Mucosa of descending colon (tissue), 3 donors: ENCODE data around the gene ATP2A3. TPM values are rescaled to one million over a fixed set of nuclear protein-coding genes. Genes with fewer than 3 reads are reported as not detected.

Experiments used
- ATAC-seq: fragments of 200-7000 bp; cut with Tn5 transposase; one replicate; pipeline ENCODE4 v1.9.1; 2020; ENCODE audit warnings: mild to moderate bottlenecking, moderate library complexity
- DNase-seq, 3 donors: peaks; one replicate each; pipeline ENCODE4 v3.0.0-alpha.2; 2020
- H3K36me3 ChIP-seq: fragments of 200-600 bp; one replicate; pipeline ENCODE4 v1.8.0; 2021; ENCODE audit warnings: low read depth, mild to moderate bottlenecking
- H3K4me1 ChIP-seq: fragments of 200-600 bp; one replicate; pipeline ENCODE4 v1.8.0; 2021; ENCODE audit warnings: low read depth, mild to moderate bottlenecking
- H3K4me3 ChIP-seq: fragments of 200-600 bp; one replicate; pipeline ENCODE4 v1.8.0; 2021; ENCODE audit warnings: mild to moderate bottlenecking
- H3K9me3 ChIP-seq: fragments of 200-600 bp; one replicate; pipeline ENCODE4 v1.8.0; 2021; ENCODE audit warnings: mild to moderate bottlenecking
- intact Hi-C, 2 donors: fragments of 100-400 bp; cut with DNase I in 1 of 2; cut with micrococcal nuclease in 1 of 2; formaldehyde crosslinking; loops; one replicate each; pipeline versions ENCODE4 v1.11.0 to v1.11.1; 2022; cut with DNase I, micrococcal nuclease
- long read RNA-seq, 2 donors: library from polyadenylated mRNA; unstranded; transcript quantifications; one replicate each; pipeline ENCODE4 v2.0.0, GENCODE V29; 2019 to 2021
- total RNA-seq, 3 donors: library from RNA; stranded (reverse); fragmentation: NEBNext Ultra II Directional in 2 of 3; extraction: Animal tissue kit (Norgen Biotek cat#: 25700) in 2 of 3; gene quantifications; one replicate each; pipeline versions ENCODE4 v1.2.1 to v1.2.4, GENCODE V29; 2021 to 2023
- TF ChIP-seq, protein P1 (sequence below): fragments of 200-600 bp; IDR thresholded peaks from one replicate; pipeline ENCODE4 v1.8.0; 2022; ENCODE audit warnings: antibody characterized with exemption, mild to moderate bottlenecking
- donor health status: DM: no; HTN: no; CAD: no; lungs with moderate emphysema.
- donor health status: DM: no; HTN: no; CAD: no.
- donor health status: DM: no; HTN: yes; CAD: no.

Gene ATP2A3
- total RNA-seq, result 100 to 1,000 TPM in 2 of 3 donors, 10 to 100 TPM in 1; 72.8 to 253 (median 247) TPM
- long read RNA-seq, donor 1, full-length matches to known transcripts, result 23 of 71 reads
- long read RNA-seq, donor 1, partial matches to known transcripts, result 35 of 71 reads
- long read RNA-seq, donor 1, other reads (novel, unspliced or antisense), result 13 of 71 reads
- long read RNA-seq, donor 2, partial matches to known transcripts, result 15 of 21 reads
- long read RNA-seq, donor 2, other reads (novel, unspliced or antisense), result 6 of 21 reads

DNA sequence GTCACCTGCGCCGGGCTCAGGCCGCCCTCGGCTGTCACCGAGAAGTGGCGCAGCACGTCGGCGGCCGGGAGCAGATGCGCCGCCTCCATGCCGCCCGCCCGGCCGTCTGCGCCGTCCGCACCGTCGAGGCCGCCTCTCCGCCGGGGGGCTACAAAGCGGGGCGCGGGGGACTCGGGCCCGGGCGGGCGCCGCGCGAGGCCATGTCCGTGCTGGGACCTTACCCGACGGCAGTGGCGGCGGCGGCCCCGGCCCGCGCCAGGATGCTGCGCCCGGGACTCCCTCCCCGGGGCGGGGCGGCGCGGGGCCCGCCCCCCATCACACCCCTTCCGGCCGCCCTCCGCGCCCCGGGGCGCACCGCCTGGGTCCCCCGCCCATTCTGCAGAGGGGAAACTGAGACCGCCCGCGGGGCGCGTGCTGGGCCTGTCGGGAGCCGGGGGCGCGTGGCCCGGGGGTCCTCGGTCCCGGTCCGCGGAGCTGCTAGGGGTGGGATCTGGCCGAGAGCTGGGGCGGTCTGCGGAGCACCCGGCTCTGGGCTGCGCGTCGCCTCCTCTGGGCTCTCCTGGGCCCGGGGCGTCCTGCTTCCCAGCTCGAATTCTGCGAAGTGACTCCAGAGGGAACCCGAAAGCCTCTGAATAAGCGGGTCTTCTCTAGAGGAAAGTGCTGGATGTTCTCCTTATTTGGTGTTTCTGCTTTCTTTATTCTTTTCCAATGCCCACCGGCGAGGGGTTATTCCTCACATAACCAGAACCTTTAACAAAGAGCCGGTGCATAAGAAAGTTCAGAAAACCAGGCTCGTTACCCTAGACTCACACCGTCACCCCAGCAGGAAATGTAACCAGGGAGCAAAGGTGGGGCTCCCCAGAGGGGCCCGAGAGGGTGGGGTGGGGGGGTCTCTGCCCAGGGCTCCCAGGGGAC lies at the start of gene ATP2A3:
TSS of gene ATP2A3 (minus strand) at position 235 of the 915 bp plus-strand sequence. CDS start at position 89, 146 bp downstream.
- Histone ChIP-seq H3K9me3 (no peaks in the 10 kb centered on the region), H3K4me3 (peak within 1 kb of the TSS; percentile 50), H3K4me1 (peaks cover 61% of the 10 kb centered on the region), H3K36me3 (no peaks in the 10 kb centered on the region)
- ATAC-seq (peak; percentile 61), DNase-seq (peak; percentile 81 to 88 (median 86))
- intact Hi-C loops, result no loop called here
- TF ChIP-seq, protein P1, sequence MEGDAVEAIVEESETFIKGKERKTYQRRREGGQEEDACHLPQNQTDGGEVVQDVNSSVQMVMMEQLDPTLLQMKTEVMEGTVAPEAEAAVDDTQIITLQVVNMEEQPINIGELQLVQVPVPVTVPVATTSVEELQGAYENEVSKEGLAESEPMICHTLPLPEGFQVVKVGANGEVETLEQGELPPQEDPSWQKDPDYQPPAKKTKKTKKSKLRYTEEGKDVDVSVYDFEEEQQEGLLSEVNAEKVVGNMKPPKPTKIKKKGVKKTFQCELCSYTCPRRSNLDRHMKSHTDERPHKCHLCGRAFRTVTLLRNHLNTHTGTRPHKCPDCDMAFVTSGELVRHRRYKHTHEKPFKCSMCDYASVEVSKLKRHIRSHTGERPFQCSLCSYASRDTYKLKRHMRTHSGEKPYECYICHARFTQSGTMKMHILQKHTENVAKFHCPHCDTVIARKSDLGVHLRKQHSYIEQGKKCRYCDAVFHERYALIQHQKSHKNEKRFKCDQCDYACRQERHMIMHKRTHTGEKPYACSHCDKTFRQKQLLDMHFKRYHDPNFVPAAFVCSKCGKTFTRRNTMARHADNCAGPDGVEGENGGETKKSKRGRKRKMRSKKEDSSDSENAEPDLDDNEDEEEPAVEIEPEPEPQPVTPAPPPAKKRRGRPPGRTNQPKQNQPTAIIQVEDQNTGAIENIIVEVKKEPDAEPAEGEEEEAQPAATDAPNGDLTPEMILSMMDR, result no peak

DNA sequence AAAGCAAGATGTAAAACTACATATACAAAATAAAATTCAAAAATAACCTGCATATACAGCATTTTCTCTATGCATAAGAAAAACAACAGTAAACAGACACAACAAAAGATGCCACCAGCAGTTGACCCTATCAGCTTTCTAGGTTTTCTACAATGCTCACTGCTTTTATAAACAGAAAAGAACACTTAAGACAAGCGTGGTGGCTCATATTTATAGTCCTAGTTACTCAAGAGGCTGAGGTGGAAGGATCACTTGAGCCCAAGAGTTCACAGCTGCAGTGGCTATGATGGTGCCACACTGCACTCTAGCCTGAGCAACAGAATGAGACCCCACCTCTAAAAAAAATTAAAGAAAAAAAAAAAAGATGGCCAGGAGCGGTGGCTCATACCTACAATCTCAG lies 46.5 kb upstream of the ATP2A3 start:
- DNase-seq (no peak), ATAC-seq (no peak)
- Histone ChIP-seq H3K36me3 (peaks cover 28% of the 10 kb centered on the region), H3K4me1 (no peaks in the 10 kb centered on the region), H3K9me3 (no peaks in the 10 kb centered on the region), H3K4me3 (no peak overlapping the region)
- intact Hi-C loops, result no loop called here
- TF ChIP-seq, protein P1, result no peak

DNA sequence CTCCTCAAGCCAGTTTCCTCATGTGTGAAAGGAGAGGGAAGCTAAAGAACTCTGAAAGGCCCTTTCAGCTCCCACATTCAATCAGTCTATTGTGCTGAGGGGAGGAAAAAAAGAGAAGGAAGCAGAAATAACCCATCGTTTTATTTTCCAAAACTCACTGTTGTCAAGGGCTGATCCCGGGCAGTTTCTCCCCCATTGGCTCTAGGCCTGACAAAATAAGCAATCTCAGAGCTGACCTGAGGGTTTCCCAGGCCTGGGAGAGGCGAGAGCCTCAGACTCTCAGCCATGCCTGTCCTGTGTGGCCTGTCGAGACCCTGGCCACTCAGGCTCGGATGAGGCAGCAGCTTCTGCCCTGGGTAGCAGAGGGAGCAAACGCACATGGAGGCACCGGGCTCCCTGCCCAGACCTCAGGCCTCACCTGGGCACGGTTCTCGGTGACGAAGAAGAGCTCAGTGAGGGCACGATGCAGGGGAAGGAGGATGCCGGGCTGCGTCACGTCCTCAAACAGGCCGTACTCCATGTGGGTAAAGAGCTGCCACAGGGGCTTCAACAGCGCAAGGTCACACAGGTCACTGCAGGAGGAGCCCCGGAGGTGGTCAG lies 45.0 kb upstream of the ATP2A3 start:
- ATAC-seq (no peak), DNase-seq (no peak)
- Histone ChIP-seq H3K4me3 (no peak overlapping the region), H3K4me1 (peaks cover 8% of the 10 kb centered on the region), H3K36me3 (peaks cover 28% of the 10 kb centered on the region), H3K9me3 (no peaks in the 10 kb centered on the region)
- TF ChIP-seq, protein P1, result no peak
- intact Hi-C loops, result loop anchor here (5.0 to 10.0 kb wide), 3 partner anchors 74 to 142 kb away; no protein-coding TSS in a partner anchor

DNA sequence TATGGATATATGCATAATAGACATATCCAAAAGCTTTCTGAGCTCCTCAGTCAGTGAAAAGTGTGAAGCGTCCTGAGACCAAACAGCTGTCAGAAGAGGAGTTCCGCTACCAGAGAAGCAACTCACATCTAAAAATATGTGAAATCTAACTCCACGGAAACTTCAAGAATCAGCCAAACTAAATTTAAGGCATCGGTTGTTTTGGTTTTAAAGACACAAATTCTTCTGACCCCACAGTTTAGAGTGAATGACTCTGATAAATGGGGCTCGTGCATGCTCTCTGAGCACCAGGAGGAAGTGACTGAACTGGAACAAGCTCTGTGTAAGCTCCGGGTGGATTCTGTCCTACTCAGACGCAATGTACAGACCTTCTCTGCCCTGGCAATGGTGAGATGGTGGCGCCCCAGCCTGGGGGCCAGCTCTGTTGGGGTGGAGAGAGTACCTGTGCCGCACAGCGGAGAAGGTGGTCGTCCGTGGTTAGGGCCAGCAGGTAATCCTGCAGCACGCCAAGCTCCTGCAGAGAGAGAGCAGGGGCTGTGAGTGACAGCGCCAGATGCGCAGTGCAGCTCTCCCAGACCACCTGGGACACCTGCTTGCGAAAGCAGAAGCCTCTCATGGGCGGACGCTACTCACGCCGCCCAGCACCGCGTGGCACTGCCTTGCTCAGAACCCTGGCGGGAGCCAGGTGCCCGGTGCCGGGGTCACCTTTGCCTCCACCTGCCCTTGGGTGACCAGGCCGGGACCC lies 44.4 kb upstream of the ATP2A3 start:
- TF ChIP-seq, protein P1, result no peak
- H3K9me3 ChIP-seq, result no peaks in the 10 kb centered on the region
- H3K36me3 ChIP-seq, result peaks cover 28% of the 10 kb centered on the region
- ATAC-seq (no peak), DNase-seq (peak in 1 of 3 donors; percentile 46)
- intact Hi-C loops, result loop anchor here (5.0 to 10.0 kb wide), 3 partner anchors 74 to 141 kb away; no protein-coding TSS in a partner anchor
- H3K4me3 ChIP-seq, result no peak overlapping the region
- H3K4me1 ChIP-seq, result peaks cover 8% of the 10 kb centered on the region

DNA sequence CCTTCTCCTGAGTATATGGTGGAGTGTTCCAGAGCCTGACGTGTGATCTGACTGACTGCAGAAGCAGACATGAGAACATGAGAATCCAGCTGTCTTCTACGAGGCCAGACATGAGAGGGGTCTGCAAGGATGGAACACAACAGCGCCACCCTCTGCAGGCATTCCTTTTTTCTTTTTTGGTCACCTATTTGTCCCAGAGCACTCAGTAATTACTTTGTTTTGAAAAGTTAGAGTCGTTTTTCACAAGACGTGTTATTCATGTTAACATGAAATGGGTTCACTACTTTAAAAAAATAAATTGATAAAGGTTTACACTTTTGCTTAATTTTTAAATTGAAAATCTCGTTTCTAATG lies 43.8 kb upstream of the ATP2A3 start:
- DNase-seq, result no peak
- Histone ChIP-seq H3K4me1 (peaks cover 8% of the 10 kb centered on the region), H3K36me3 (peaks cover 24% of the 10 kb centered on the region), H3K9me3 (no peaks in the 10 kb centered on the region), H3K4me3 (no peak overlapping the region)
- intact Hi-C loops, result loop anchor here (5.0 to 10.0 kb wide), 3 partner anchors 73 to 141 kb away; no protein-coding TSS in a partner anchor
- TF ChIP-seq, protein P1, result no peak
- ATAC-seq, result no peak
